ENCODE measurements around the gene TRAM2.
A peak's percentile ranks its signal among the peaks of the same experiment; 100 is the strongest.

Gene TRAM2

GRCh38 chr6:52523378-52524142, 53.3 kb downstream of the TRAM2 start:
- Histone ChIP-seq H3K36me3 (ENCODE audit: control insufficient read depth in 1 of 2, insufficient read depth in 2 of 2, low read length in 2 of 2) (peaks cover 0 to 4% of the 10 kb centered on the region in 2 donors), H3K27me3 (ENCODE audit: low read depth, low read length) (no peaks in the 10 kb centered on the region), H3K4me3 (ENCODE audit: low read depth in 1 of 2, low read length in 2 of 2) (no peak overlapping the region), H3K27ac (ENCODE audit: low read length) (no peak overlapping the region), H3K4me1 (ENCODE audit: control insufficient read depth in 1 of 2, insufficient read depth in 2 of 2, low read length in 2 of 2) (peaks cover 2 to 9% of the 10 kb centered on the region in 2 donors), H3K9me3 (ENCODE audit: control insufficient read depth in 1 of 2, low read length in 2 of 2) (no peaks in the 10 kb centered on the region)

- Histone ChIP-seq H3K27me3 (ENCODE audit: low read depth, low read length) (no peaks in the 10 kb centered on the region), H3K27ac (ENCODE audit: low read length) (no peak overlapping the region), H3K4me1 (ENCODE audit: control insufficient read depth in 1 of 2, insufficient read depth in 2 of 2, low read length in 2 of 2) (peaks cover 11 to 14% of the 10 kb centered on the region in 2 donors), H3K4me3 (ENCODE audit: low read depth in 1 of 2, low read length in 2 of 2) (no peak overlapping the region), H3K36me3 (ENCODE audit: control insufficient read depth in 1 of 2, insufficient read depth in 2 of 2, low read length in 2 of 2) (no peaks in the 10 kb centered on the region), H3K9me3 (ENCODE audit: control insufficient read depth in 1 of 2, low read length in 2 of 2) (no peaks in the 10 kb centered on the region)
Measured at GRCh38 chr6:52522655-52523054, 54.2 kb downstream of the TRAM2 start.

DNA sequence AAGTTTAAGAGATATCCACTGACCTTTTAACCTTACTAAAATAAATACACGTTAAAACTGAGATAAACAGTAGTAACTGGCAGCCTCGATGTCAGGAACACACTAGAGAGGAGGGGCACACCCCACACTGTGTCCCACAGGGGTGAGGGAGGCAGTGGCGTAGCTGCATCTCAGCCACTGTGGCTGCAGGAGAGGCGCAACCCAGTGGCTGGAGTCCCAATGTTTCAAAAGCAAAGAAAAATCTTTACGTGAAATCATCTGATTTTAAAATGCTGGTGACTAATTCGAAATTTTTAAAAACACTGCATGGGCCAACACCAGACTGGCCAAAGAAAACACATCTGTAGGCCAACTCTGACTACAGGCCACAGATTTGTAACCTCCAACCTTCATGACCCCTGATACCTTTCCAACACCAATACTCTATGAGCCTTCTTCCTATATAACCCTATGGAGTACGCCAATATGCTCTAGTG, 54.7 kb downstream of the TRAM2 start:
- Histone ChIP-seq H3K9me3 (ENCODE audit: control insufficient read depth in 1 of 2, low read length in 2 of 2) (no peaks in the 10 kb centered on the region), H3K27me3 (ENCODE audit: low read depth, low read length) (no peaks in the 10 kb centered on the region), H3K36me3 (ENCODE audit: control insufficient read depth in 1 of 2, insufficient read depth in 2 of 2, low read length in 2 of 2) (no peaks in the 10 kb centered on the region), H3K4me3 (ENCODE audit: low read depth in 1 of 2, low read length in 2 of 2) (no peak overlapping the region), H3K27ac (ENCODE audit: low read length) (no peak overlapping the region), H3K4me1 (ENCODE audit: control insufficient read depth in 1 of 2, insufficient read depth in 2 of 2, low read length in 2 of 2) (peaks cover 13 to 17% of the 10 kb centered on the region in 2 donors)

DNA sequence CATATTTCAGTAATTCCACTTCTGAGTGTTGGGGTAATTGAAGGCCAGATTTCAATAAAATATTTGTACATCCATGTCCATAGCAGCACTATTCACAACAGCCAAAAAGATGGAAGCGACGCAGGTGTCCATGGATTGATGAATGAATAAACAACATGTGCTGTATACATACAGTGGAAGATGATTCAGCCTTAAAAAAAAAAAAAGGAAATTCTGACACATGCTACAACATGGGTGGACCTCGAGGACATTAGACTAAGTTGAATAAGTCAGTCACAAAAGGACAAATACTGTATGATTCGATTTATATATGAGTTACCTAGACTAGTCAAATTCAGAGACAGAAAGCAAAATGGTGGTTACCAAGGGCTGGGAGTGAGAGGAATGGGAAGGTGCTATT, 57.2 kb downstream of the TRAM2 start:
- H3K4me3 ChIP-seq (ENCODE audit: low read depth in 1 of 2, low read length in 2 of 2): no peak overlapping the region
- H3K36me3 ChIP-seq (ENCODE audit: control insufficient read depth in 1 of 2, insufficient read depth in 2 of 2, low read length in 2 of 2): peaks cover 8 to 13% of the 10 kb centered on the region in 2 donors
- H3K4me1 ChIP-seq (ENCODE audit: control insufficient read depth in 1 of 2, insufficient read depth in 2 of 2, low read length in 2 of 2): peaks cover 16 to 38% of the 10 kb centered on the region in 2 donors
- no peaks in the 10 kb centered on the region for H3K27me3 ChIP-seq (ENCODE audit: low read depth, low read length)
- H3K9me3 ChIP-seq (ENCODE audit: control insufficient read depth in 1 of 2, low read length in 2 of 2): no peaks in the 10 kb centered on the region
- H3K27ac ChIP-seq (ENCODE audit: low read length): no peak overlapping the region

DNA sequence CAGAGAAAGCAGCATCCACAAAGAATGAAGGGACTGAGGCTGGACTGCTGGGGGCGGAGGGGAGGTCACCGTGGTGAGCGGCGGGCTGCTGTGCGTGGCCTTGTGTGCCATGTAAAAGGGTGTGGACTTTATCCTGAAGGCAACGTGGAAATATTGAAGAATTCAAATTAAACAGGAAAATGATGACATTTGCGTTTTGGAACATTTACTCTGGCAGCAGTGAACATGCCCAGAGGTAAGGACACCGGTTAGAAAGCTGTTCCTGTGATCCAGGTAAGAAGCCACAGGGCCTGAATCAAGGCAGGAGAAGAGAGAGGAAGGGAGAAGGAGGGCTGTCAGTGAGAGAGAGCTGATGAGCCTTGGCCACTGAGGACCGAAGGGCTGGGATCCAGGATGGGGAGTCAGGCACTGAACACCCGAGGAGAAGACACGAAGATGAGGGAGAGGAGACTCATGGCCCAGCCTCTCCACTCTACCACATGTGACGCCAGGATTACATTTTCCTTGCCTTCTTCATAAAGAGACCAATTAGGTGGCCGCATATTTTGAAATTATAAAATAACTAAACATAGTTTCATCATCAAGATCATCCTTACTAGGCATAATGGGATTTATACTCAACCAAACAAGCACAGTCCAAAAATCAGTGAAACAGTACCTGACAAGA, 58.4 kb downstream of the TRAM2 start:
- Histone ChIP-seq H3K4me1 (ENCODE audit: control insufficient read depth in 1 of 2, insufficient read depth in 2 of 2, low read length in 2 of 2) (peaks cover 19 to 46% of the 10 kb centered on the region in 2 donors), H3K4me3 (ENCODE audit: low read depth in 1 of 2, low read length in 2 of 2) (peak overlapping the region in 1 of 2 donors; percentile 6), H3K9me3 (ENCODE audit: control insufficient read depth in 1 of 2, low read length in 2 of 2) (no peaks in the 10 kb centered on the region), H3K36me3 (ENCODE audit: control insufficient read depth in 1 of 2, insufficient read depth in 2 of 2, low read length in 2 of 2) (peaks cover 14 to 22% of the 10 kb centered on the region in 2 donors), H3K27me3 (ENCODE audit: low read depth, low read length) (no peaks in the 10 kb centered on the region), H3K27ac (ENCODE audit: low read length) (peak overlapping the region; percentile 96)

- Histone ChIP-seq H3K27ac (ENCODE audit: low read length) (peak overlapping the region; percentile 96), H3K9me3 (ENCODE audit: control insufficient read depth in 1 of 2, low read length in 2 of 2) (no peaks in the 10 kb centered on the region), H3K4me3 (ENCODE audit: low read depth in 1 of 2, low read length in 2 of 2) (peak overlapping the region in 1 of 2 donors; percentile 6), H3K36me3 (ENCODE audit: control insufficient read depth in 1 of 2, insufficient read depth in 2 of 2, low read length in 2 of 2) (peaks cover 14 to 25% of the 10 kb centered on the region in 2 donors), H3K4me1 (ENCODE audit: control insufficient read depth in 1 of 2, insufficient read depth in 2 of 2, low read length in 2 of 2) (peaks cover 25 to 53% of the 10 kb centered on the region in 2 donors), H3K27me3 (ENCODE audit: low read depth, low read length) (no peaks in the 10 kb centered on the region)
Measured at GRCh38 chr6:52517502-52518278, 59.2 kb downstream of the TRAM2 start.

- H3K4me1 ChIP-seq (ENCODE audit: control insufficient read depth in 1 of 2, insufficient read depth in 2 of 2, low read length in 2 of 2): peaks cover 30 to 56% of the 10 kb centered on the region in 2 donors
- peaks cover 15 to 25% of the 10 kb centered on the region in 2 donors for H3K36me3 ChIP-seq (ENCODE audit: control insufficient read depth in 1 of 2, insufficient read depth in 2 of 2, low read length in 2 of 2)
- no peaks in the 10 kb centered on the region for H3K27me3 ChIP-seq (ENCODE audit: low read depth, low read length)
- H3K27ac ChIP-seq (ENCODE audit: low read length): peak overlapping the region; percentile 96
- H3K9me3 ChIP-seq (ENCODE audit: control insufficient read depth in 1 of 2, low read length in 2 of 2): no peaks in the 10 kb centered on the region
- H3K4me3 ChIP-seq (ENCODE audit: low read depth in 1 of 2, low read length in 2 of 2): no peak overlapping the region
Measured at GRCh38 chr6:52516943-52517342, 59.9 kb downstream of the TRAM2 start.

GRCh38 chr6:52516269-52516668, 60.6 kb downstream of the TRAM2 start:
- no peak overlapping the region for H3K4me3 ChIP-seq (ENCODE audit: low read depth in 1 of 2, low read length in 2 of 2)
- H3K4me1 ChIP-seq (ENCODE audit: control insufficient read depth in 1 of 2, insufficient read depth in 2 of 2, low read length in 2 of 2): peaks cover 37 to 59% of the 10 kb centered on the region in 2 donors
- H3K27me3 ChIP-seq (ENCODE audit: low read depth, low read length): no peaks in the 10 kb centered on the region
- H3K9me3 ChIP-seq (ENCODE audit: control insufficient read depth in 1 of 2, low read length in 2 of 2): no peaks in the 10 kb centered on the region
- H3K36me3 ChIP-seq (ENCODE audit: control insufficient read depth in 1 of 2, insufficient read depth in 2 of 2, low read length in 2 of 2): peaks cover 18 to 25% of the 10 kb centered on the region in 2 donors
- no peak overlapping the region for H3K27ac ChIP-seq (ENCODE audit: low read length)

- Histone ChIP-seq H3K9me3 (ENCODE audit: control insufficient read depth in 1 of 2, low read length in 2 of 2) (no peaks in the 10 kb centered on the region), H3K4me3 (ENCODE audit: low read depth in 1 of 2, low read length in 2 of 2) (no peak overlapping the region), H3K4me1 (ENCODE audit: control insufficient read depth in 1 of 2, insufficient read depth in 2 of 2, low read length in 2 of 2) (peaks cover 38 to 61% of the 10 kb centered on the region in 2 donors), H3K27me3 (ENCODE audit: low read depth, low read length) (no peaks in the 10 kb centered on the region), H3K36me3 (ENCODE audit: control insufficient read depth in 1 of 2, insufficient read depth in 2 of 2, low read length in 2 of 2) (peaks cover 18 to 25% of the 10 kb centered on the region in 2 donors), H3K27ac (ENCODE audit: low read length) (peak overlapping the region; percentile 17)
Measured at GRCh38 chr6:52515219-52515960, 61.5 kb downstream of the TRAM2 start.

- peaks cover 38 to 61% of the 10 kb centered on the region in 2 donors for H3K4me1 ChIP-seq (ENCODE audit: control insufficient read depth in 1 of 2, insufficient read depth in 2 of 2, low read length in 2 of 2)
- peak overlapping the region; percentile 17 for H3K27ac ChIP-seq (ENCODE audit: low read length)
- H3K36me3 ChIP-seq (ENCODE audit: control insufficient read depth in 1 of 2, insufficient read depth in 2 of 2, low read length in 2 of 2): peaks cover 25 to 27% of the 10 kb centered on the region in 2 donors
- no peaks in the 10 kb centered on the region for H3K9me3 ChIP-seq (ENCODE audit: control insufficient read depth in 1 of 2, low read length in 2 of 2)
- H3K4me3 ChIP-seq (ENCODE audit: low read depth in 1 of 2, low read length in 2 of 2): no peak overlapping the region
- no peaks in the 10 kb centered on the region for H3K27me3 ChIP-seq (ENCODE audit: low read depth, low read length)
Measured at GRCh38 chr6:52514514-52514913, 62.3 kb downstream of the TRAM2 start.
